T-helper 2 cell treated with Interferon-gamma antibody and Interleukin-4, amounts not matched to agents 5 μg/mL and 100 μg/mL, for 36 hours (primary cell): Measurements from ENCODE around the gene TMED8.
A peak's percentile ranks its signal among the peaks of the same experiment; 100 is the strongest.
"Not testable (repeated sequence)": the region's sequence is repeated elsewhere in the genome, so short reads cannot be mapped to it uniquely, and the experiment has no call there.

Source experiments
- DNase-seq: peaks from one replicate; pipeline ENCODE4 v3.0.0; 2021; ENCODE audit warnings: low spot score
- H3K27ac Mint-ChIP-seq: one replicate; pipeline ENCODE4 v1.8.0; 2021; ENCODE audit warnings: mild to moderate bottlenecking, mixed read lengths
- H3K27me3 Mint-ChIP-seq: one replicate; pipeline ENCODE4 v1.8.0; 2021; ENCODE audit warnings: low read depth, mixed read lengths
- H3K36me3 Mint-ChIP-seq: one replicate; pipeline ENCODE4 v1.8.0; 2021; ENCODE audit warnings: low read depth, mixed read lengths
- H3K4me1 Mint-ChIP-seq: one replicate; pipeline ENCODE4 v1.8.0; 2021; ENCODE audit warnings: low read depth, mixed read lengths
- H3K4me3 Mint-ChIP-seq: one replicate; pipeline ENCODE4 v1.8.0; 2022; ENCODE audit warnings: mild to moderate bottlenecking, moderate library complexity, mixed read lengths
- H3K9me3 Mint-ChIP-seq: one replicate; pipeline ENCODE4 v1.8.0; 2021; ENCODE audit warnings: mixed read lengths

The TMED8 gene

GRCh38 chr14:77323571-77323970 is 53.3 kb downstream of the TMED8 start:
- peaks cover 23% of the 10 kb centered on the region for H3K4me1 Mint-ChIP-seq
- no peak overlapping the region for H3K4me3 Mint-ChIP-seq
- H3K27ac Mint-ChIP-seq = no peak overlapping the region
- no peaks in the 10 kb centered on the region for H3K9me3 Mint-ChIP-seq
- H3K27me3 Mint-ChIP-seq = no peaks in the 10 kb centered on the region
- H3K36me3 Mint-ChIP-seq = no peaks in the 10 kb centered on the region
- no peak for DNase-seq

GRCh38 chr14:77322951-77323350 is 53.9 kb downstream of the TMED8 start:
- H3K9me3 Mint-ChIP-seq = no peaks in the 10 kb centered on the region
- H3K4me1 Mint-ChIP-seq = peaks cover 23% of the 10 kb centered on the region
- H3K4me3 Mint-ChIP-seq = no peak overlapping the region
- no peak overlapping the region for H3K27ac Mint-ChIP-seq
- no peaks in the 10 kb centered on the region for H3K36me3 Mint-ChIP-seq
- DNase-seq = no peak
- no peaks in the 10 kb centered on the region for H3K27me3 Mint-ChIP-seq

GRCh38 chr14:77322250-77322902 is 54.5 kb downstream of the TMED8 start:
- H3K9me3 Mint-ChIP-seq = no peaks in the 10 kb centered on the region
- H3K27ac Mint-ChIP-seq = peak overlapping the region; percentile 98
- no peak for DNase-seq
- no peaks in the 10 kb centered on the region for H3K36me3 Mint-ChIP-seq
- peaks cover 23% of the 10 kb centered on the region for H3K4me1 Mint-ChIP-seq
- H3K4me3 Mint-ChIP-seq = peak overlapping the region; percentile 93
- no peaks in the 10 kb centered on the region for H3K27me3 Mint-ChIP-seq

- no peaks in the 10 kb centered on the region for H3K27me3 Mint-ChIP-seq
- H3K4me1 Mint-ChIP-seq = peaks cover 23% of the 10 kb centered on the region
- peak within 1 kb of the TSS; percentile 93 for H3K4me3 Mint-ChIP-seq
- no peaks in the 10 kb centered on the region for H3K9me3 Mint-ChIP-seq
- peak; percentile 92 for DNase-seq
- no peaks in the 10 kb centered on the region for H3K36me3 Mint-ChIP-seq
- H3K27ac Mint-ChIP-seq = peak within 1 kb of the TSS; percentile 98
These were observed 56.5 kb downstream of the TMED8 start, which contains the start of gene POMT2 for GRCh38 chr14:77320238-77320935. Gene POMT2 (minus strand): TSS chr14:77320883. CDS start chr14:77320681, 202 bp downstream.

- Mint-ChIP-seq H3K9me3 (no peaks in the 10 kb centered on the region), H3K27me3 (no peaks in the 10 kb centered on the region), H3K27ac (no peak overlapping the region), H3K4me3 (peak overlapping the region; percentile 87), H3K36me3 (no peaks in the 10 kb centered on the region), H3K4me1 (peaks cover 23% of the 10 kb centered on the region)
- DNase-seq = no peak
These were observed 57.5 kb downstream of the TMED8 start for GRCh38 chr14:77319422-77319821.

- H3K36me3 Mint-ChIP-seq, H3K27me3 Mint-ChIP-seq, H3K27ac Mint-ChIP-seq, H3K9me3 Mint-ChIP-seq, DNase-seq, H3K4me3 Mint-ChIP-seq: not testable (repeated sequence)
- peaks cover 23% of the 10 kb centered on the region for H3K4me1 Mint-ChIP-seq
These were observed 58.1 kb downstream of the TMED8 start for GRCh38 chr14:77318756-77319155.

GRCh38 chr14:77318006-77318553 is 58.8 kb downstream of the TMED8 start:
- no peaks in the 10 kb centered on the region for H3K36me3 Mint-ChIP-seq
- peaks cover 23% of the 10 kb centered on the region for H3K4me1 Mint-ChIP-seq
- no peak for DNase-seq
- no peaks in the 10 kb centered on the region for H3K27me3 Mint-ChIP-seq
- H3K9me3 Mint-ChIP-seq = no peaks in the 10 kb centered on the region
- no peak overlapping the region for H3K4me3 Mint-ChIP-seq
- H3K27ac Mint-ChIP-seq = no peak overlapping the region

GRCh38 chr14:77316872-77317301 is 60.0 kb downstream of the TMED8 start:
- Mint-ChIP-seq H3K9me3 (no peaks in the 10 kb centered on the region), H3K27ac (no peak overlapping the region), H3K27me3 (no peaks in the 10 kb centered on the region), H3K4me3 (no peak overlapping the region), H3K36me3 (no peaks in the 10 kb centered on the region), H3K4me1 (peaks cover 13% of the 10 kb centered on the region)
- DNase-seq = no peak

GRCh38 chr14:77316195-77316505 is 60.7 kb downstream of the TMED8 start:
- no peak overlapping the region for H3K4me3 Mint-ChIP-seq
- no peak overlapping the region for H3K27ac Mint-ChIP-seq
- H3K9me3 Mint-ChIP-seq = no peaks in the 10 kb centered on the region
- no peaks in the 10 kb centered on the region for H3K27me3 Mint-ChIP-seq
- H3K4me1 Mint-ChIP-seq = peaks cover 11% of the 10 kb centered on the region
- DNase-seq = no peak
- no peaks in the 10 kb centered on the region for H3K36me3 Mint-ChIP-seq

- no peaks in the 10 kb centered on the region for H3K27me3 Mint-ChIP-seq
- H3K4me1 Mint-ChIP-seq = peaks cover 6% of the 10 kb centered on the region
- no peaks in the 10 kb centered on the region for H3K36me3 Mint-ChIP-seq
- no peak overlapping the region for H3K4me3 Mint-ChIP-seq
- H3K9me3 Mint-ChIP-seq = no peaks in the 10 kb centered on the region
- no peak overlapping the region for H3K27ac Mint-ChIP-seq
- no peak for DNase-seq
These were observed 62.1 kb downstream of the TMED8 start for GRCh38 chr14:77314539-77315457.

GRCh38 chr14:77314043-77314442 is 62.9 kb downstream of the TMED8 start:
- Mint-ChIP-seq H3K27ac (no peak overlapping the region), H3K4me1 (peaks cover under 1% of the 10 kb centered on the region), H3K27me3 (no peaks in the 10 kb centered on the region), H3K36me3 (no peaks in the 10 kb centered on the region), H3K9me3 (no peaks in the 10 kb centered on the region), H3K4me3 (no peak overlapping the region)
- no peak for DNase-seq

- Mint-ChIP-seq H3K27me3 (no peaks in the 10 kb centered on the region), H3K36me3 (no peaks in the 10 kb centered on the region), H3K4me3 (no peak overlapping the region), H3K4me1 (no peaks in the 10 kb centered on the region), H3K9me3 (no peaks in the 10 kb centered on the region), H3K27ac (no peak overlapping the region)
- no peak for DNase-seq
These were observed 63.5 kb downstream of the TMED8 start for GRCh38 chr14:77313371-77313770.

GRCh38 chr14:77311217-77311616 is 65.7 kb downstream of the TMED8 start:
- Mint-ChIP-seq H3K9me3 (no peaks in the 10 kb centered on the region), H3K4me3 (no peak overlapping the region), H3K36me3 (no peaks in the 10 kb centered on the region), H3K27ac (no peak overlapping the region), H3K27me3 (no peaks in the 10 kb centered on the region), H3K4me1 (no peaks in the 10 kb centered on the region)
- DNase-seq = no peak

- Mint-ChIP-seq H3K27me3 (no peaks in the 10 kb centered on the region), H3K9me3 (no peaks in the 10 kb centered on the region), H3K27ac (no peak overlapping the region), H3K36me3 (no peaks in the 10 kb centered on the region), H3K4me3 (no peak overlapping the region), H3K4me1 (no peaks in the 10 kb centered on the region)
- DNase-seq = no peak
These were observed 66.9 kb downstream of the TMED8 start for GRCh38 chr14:77310026-77310425.
